ENCODE results near the gene TUB. TPM values are rescaled to one million over a fixed set of nuclear protein-coding genes. Genes with fewer than 3 reads are reported as not detected.

The TUB gene
- total RNA-seq, 1 experiment from 2014 or later, result 2.2 TPM

DNA sequence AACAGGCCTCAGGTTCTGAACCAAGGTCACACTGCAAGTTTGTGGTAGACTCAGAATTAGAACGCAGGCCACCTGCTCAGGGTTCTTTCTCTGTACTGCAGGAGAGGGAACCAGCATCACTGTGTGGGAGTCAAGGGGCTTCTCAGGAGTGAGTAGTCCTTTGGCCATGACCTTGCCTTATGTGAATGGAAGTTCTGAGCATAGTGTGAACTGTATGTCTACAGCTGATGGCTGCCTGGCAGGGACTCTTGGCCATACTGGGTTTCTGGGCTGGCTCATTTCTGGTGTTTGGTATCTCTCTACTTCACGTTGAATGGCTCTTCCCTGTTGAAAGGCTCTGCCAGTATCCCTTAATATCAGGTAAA, 40.1 kb upstream of the TUB start:
- no peak for DNase-seq
- Mint-ChIP-seq H3K27ac (ENCODE audit: unreplicated experiment) (no peak overlapping the region), H3K27me3 (ENCODE audit: unreplicated experiment) (peaks cover 83% of the 10 kb centered on the region), H3K9me3 (ENCODE audit: low read depth, unreplicated experiment) (no peaks in the 10 kb centered on the region), H3K36me3 (ENCODE audit: insufficient read depth, unreplicated experiment) (no peaks in the 10 kb centered on the region), H3K4me1 (ENCODE audit: low read depth, unreplicated experiment) (no peaks in the 10 kb centered on the region), H3K4me3 (ENCODE audit: low read depth, unreplicated experiment) (no peak overlapping the region)
- BruUV-seq (replicated peaks), result no TSS peak
- TF ChIP-seq, protein P1, sequence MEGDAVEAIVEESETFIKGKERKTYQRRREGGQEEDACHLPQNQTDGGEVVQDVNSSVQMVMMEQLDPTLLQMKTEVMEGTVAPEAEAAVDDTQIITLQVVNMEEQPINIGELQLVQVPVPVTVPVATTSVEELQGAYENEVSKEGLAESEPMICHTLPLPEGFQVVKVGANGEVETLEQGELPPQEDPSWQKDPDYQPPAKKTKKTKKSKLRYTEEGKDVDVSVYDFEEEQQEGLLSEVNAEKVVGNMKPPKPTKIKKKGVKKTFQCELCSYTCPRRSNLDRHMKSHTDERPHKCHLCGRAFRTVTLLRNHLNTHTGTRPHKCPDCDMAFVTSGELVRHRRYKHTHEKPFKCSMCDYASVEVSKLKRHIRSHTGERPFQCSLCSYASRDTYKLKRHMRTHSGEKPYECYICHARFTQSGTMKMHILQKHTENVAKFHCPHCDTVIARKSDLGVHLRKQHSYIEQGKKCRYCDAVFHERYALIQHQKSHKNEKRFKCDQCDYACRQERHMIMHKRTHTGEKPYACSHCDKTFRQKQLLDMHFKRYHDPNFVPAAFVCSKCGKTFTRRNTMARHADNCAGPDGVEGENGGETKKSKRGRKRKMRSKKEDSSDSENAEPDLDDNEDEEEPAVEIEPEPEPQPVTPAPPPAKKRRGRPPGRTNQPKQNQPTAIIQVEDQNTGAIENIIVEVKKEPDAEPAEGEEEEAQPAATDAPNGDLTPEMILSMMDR (IDR thresholded peaks at IDR 0.05; ENCODE audit: unreplicated experiment), result no peak
- CTCF ChIA-PET, result no interaction called here
- intact Hi-C loops (cut with micrococcal nuclease; ENCODE audit: unreplicated experiment), result no loop called here

DNA sequence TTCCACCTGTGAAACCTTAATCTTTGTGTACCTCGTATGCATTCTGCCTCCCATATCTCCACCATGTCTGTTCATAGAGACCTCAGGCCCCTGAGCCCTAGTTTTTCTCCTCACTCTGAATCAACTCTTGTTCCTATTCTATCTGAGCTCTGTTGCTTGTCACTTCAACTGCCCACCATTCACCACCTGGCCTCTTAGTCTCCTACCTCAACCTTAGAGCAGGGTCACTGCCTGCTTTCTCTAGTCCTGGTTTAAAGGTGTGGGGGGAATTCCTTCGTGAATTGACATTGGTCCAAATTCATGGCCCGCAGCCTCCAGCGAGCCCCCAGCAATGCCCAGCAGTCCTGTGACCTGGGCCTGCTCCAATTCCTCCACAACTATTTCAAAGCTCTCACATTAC, 39.4 kb upstream of the TUB start:
- H3K27me3 Mint-ChIP-seq (ENCODE audit: unreplicated experiment), result peaks cover 83% of the 10 kb centered on the region
- TF ChIP-seq, protein P1 (IDR thresholded peaks at IDR 0.05; ENCODE audit: unreplicated experiment), result no peak
- intact Hi-C loops (cut with micrococcal nuclease; ENCODE audit: unreplicated experiment), result no loop called here
- no peaks in the 10 kb centered on the region for H3K4me1 Mint-ChIP-seq (ENCODE audit: low read depth, unreplicated experiment)
- H3K4me3 Mint-ChIP-seq (ENCODE audit: low read depth, unreplicated experiment), result no peak overlapping the region
- CTCF ChIA-PET, result interaction anchor here (0.6 kb wide), 1 partner anchor 1412 kb away, joined by 6 read pairs; no protein-coding TSS in a partner anchor
- H3K36me3 Mint-ChIP-seq (ENCODE audit: insufficient read depth, unreplicated experiment), result no peaks in the 10 kb centered on the region
- DNase-seq, result no peak
- no peaks in the 10 kb centered on the region for H3K9me3 Mint-ChIP-seq (ENCODE audit: low read depth, unreplicated experiment)
- no peak overlapping the region for H3K27ac Mint-ChIP-seq (ENCODE audit: unreplicated experiment)
- no TSS peak for BruUV-seq (replicated peaks)

DNA sequence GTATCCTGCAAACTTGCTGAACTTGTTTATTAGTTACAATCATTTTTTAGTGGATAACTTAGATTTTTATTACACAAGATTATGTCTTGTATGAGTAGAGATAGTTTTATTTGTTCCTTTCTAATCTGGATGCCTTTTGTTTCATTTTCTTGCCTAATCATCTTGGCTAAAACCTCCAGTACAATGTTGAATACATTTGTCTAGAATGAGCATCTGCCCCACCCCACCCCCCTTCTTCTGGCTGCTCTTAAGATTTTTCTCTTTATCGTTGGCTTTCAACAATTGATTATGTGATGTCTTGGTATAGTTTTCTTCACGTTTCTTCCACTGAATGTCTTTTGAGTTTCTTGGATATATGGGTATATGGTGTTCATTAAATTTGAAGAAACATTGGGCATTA, 37.3 kb upstream of the TUB start:
- DNase-seq, result no peak
- no peak overlapping the region for H3K27ac Mint-ChIP-seq (ENCODE audit: unreplicated experiment)
- H3K27me3 Mint-ChIP-seq (ENCODE audit: unreplicated experiment), result peaks cover 73% of the 10 kb centered on the region
- intact Hi-C loops (cut with micrococcal nuclease; ENCODE audit: unreplicated experiment), result no loop called here
- H3K36me3 Mint-ChIP-seq (ENCODE audit: insufficient read depth, unreplicated experiment), result no peaks in the 10 kb centered on the region
- CTCF ChIA-PET, result interaction anchor here (0.7 kb wide), 1 partner anchor 1270 kb away, joined by 3 read pairs; no protein-coding TSS in a partner anchor
- TF ChIP-seq, protein P1 (IDR thresholded peaks at IDR 0.05; ENCODE audit: unreplicated experiment), result no peak
- H3K4me3 Mint-ChIP-seq (ENCODE audit: low read depth, unreplicated experiment), result no peak overlapping the region
- no TSS peak for BruUV-seq (replicated peaks)
- H3K4me1 Mint-ChIP-seq (ENCODE audit: low read depth, unreplicated experiment), result no peaks in the 10 kb centered on the region
- no peaks in the 10 kb centered on the region for H3K9me3 Mint-ChIP-seq (ENCODE audit: low read depth, unreplicated experiment)

DNA sequence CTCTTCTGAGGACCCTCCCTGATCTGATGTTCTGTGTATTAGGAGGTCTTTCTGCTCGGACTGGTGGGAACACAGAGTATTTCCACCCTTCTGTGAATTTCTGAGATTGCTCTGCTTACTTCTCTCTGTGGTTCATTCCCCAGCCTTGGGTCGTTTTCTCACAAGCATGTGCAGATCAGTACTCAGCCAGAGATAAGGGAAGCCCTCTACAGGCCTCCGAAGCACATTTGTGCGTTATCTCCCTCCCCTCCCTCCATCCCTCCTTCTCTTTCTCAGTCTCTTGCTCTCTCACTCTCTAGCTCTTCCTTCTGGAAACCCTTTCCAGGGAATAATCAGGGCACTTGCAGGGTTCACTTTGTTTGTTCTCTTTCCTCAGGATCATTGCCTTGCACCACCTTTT, 35.2 kb upstream of the TUB start:
- no peak overlapping the region for H3K27ac Mint-ChIP-seq (ENCODE audit: unreplicated experiment)
- H3K27me3 Mint-ChIP-seq (ENCODE audit: unreplicated experiment), result peaks cover 80% of the 10 kb centered on the region
- CTCF ChIA-PET, result no interaction called here
- no peaks in the 10 kb centered on the region for H3K4me1 Mint-ChIP-seq (ENCODE audit: low read depth, unreplicated experiment)
- no TSS peak for BruUV-seq (replicated peaks)
- no peak for DNase-seq
- no peaks in the 10 kb centered on the region for H3K36me3 Mint-ChIP-seq (ENCODE audit: insufficient read depth, unreplicated experiment)
- no peak overlapping the region for H3K4me3 Mint-ChIP-seq (ENCODE audit: low read depth, unreplicated experiment)
- TF ChIP-seq, protein P1 (IDR thresholded peaks at IDR 0.05; ENCODE audit: unreplicated experiment), result no peak
- intact Hi-C loops (cut with micrococcal nuclease; ENCODE audit: unreplicated experiment), result no loop called here
- no peaks in the 10 kb centered on the region for H3K9me3 Mint-ChIP-seq (ENCODE audit: low read depth, unreplicated experiment)

All from Calu3 (cell line).